HUES48 (cell line): ENCODE data around the gene URB2.
A peak's percentile ranks its signal among the peaks of the same experiment; 100 is the strongest.

Experiments
- H3K27ac ChIP-seq: one replicate; pipeline ENCODE4 v1.7.0; 2013; ENCODE audit warnings: low read depth, low read length, inconsistent platforms
- H3K27me3 ChIP-seq: 2 replicates; pipeline ENCODE4 v1.6.1; 2013; ENCODE audit warnings: mild to moderate bottlenecking, low read length; ENCODE audit not compliant: control insufficient read depth, insufficient read depth
- H3K36me3 ChIP-seq: 2 replicates; pipeline ENCODE4 v1.6.1; 2013; ENCODE audit warnings: low read length; ENCODE audit not compliant: control insufficient read depth, insufficient read depth
- H3K4me1 ChIP-seq: 2 replicates; pipeline ENCODE4 v1.6.1; 2013; ENCODE audit warnings: mild to moderate bottlenecking, low read length; ENCODE audit not compliant: control insufficient read depth, insufficient read depth
- H3K4me3 ChIP-seq: 2 replicates; pipeline ENCODE4 v1.5.1; 2013; ENCODE audit warnings: mild to moderate bottlenecking, low read depth, low read length
- H3K9ac ChIP-seq: 2 replicates; pipeline ENCODE4 v1.6.1; 2013; ENCODE audit warnings: mild to moderate bottlenecking, low read depth, low read length, moderate library complexity
- H3K9me3 ChIP-seq: 2 replicates; pipeline ENCODE4 v1.6.1; 2013; ENCODE audit warnings: low read length; ENCODE audit not compliant: control insufficient read depth, insufficient read depth

Gene URB2

DNA sequence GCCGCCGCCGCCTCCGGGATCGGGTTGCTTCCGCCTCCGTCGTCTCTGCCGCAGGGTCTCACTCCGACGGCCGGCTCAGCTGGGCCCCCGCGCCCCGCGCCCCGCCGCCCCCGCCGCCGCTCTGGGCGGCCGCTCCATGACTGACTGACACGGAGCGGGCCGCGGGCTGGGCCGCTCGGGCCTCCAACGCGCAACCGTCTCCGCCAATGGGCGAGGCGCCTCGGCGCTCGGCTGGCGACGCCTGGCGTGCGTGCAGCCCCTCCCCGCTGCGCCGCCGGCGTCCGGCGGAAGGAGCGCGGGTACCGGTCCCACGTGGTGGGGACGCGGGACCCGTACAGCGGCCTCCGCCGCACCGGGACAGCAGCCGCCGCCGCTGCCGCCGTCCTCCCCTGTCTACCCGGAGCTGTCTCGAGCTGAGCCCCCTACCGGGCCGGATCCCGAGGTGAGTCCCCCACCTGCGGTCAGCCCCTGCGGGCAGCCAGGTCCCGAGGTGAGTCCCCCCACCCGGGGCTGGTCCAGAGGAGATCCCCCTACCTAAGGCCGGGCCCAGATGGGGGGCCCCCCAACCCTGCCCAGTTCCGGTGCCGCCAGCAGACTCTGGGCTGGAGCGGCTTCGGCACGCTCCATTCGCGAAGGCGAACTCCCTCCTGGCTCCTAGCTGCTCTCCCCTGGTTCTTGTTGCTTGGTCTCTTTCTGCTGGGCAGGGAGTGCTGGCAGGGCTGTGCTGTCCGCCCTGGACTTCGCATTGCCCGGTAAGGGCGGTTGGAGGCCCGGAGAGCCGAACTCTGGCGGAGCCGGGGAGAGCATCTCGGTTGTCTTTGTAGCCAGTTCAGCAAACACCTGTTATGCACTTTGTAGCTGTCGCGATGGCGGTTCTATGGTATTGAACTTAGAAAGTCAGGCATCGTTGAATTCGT, at the start of gene URB2, which contains the start of gene TAF5L:
Gene URB2 (plus strand): TSS at position 333 of the 917 bp plus-strand sequence. CDS start 1,387 bp downstream, outside the sequence.
Gene TAF5L (minus strand): TSS at position 208 of the 917 bp plus-strand sequence. CDS start 11,640 bp downstream, outside the sequence.
- Histone ChIP-seq H3K4me1 (peaks cover 14% of the 10 kb centered on the region), H3K4me3 (peak within 1 kb of the TSS; percentile 95), H3K9me3 (no peaks in the 10 kb centered on the region), H3K9ac (peak within 1 kb of the TSS; percentile 86), H3K36me3 (peaks cover 24% of the 10 kb centered on the region), H3K27ac (peak within 1 kb of the TSS; percentile 90), H3K27me3 (no peaks in the 10 kb centered on the region)

DNA sequence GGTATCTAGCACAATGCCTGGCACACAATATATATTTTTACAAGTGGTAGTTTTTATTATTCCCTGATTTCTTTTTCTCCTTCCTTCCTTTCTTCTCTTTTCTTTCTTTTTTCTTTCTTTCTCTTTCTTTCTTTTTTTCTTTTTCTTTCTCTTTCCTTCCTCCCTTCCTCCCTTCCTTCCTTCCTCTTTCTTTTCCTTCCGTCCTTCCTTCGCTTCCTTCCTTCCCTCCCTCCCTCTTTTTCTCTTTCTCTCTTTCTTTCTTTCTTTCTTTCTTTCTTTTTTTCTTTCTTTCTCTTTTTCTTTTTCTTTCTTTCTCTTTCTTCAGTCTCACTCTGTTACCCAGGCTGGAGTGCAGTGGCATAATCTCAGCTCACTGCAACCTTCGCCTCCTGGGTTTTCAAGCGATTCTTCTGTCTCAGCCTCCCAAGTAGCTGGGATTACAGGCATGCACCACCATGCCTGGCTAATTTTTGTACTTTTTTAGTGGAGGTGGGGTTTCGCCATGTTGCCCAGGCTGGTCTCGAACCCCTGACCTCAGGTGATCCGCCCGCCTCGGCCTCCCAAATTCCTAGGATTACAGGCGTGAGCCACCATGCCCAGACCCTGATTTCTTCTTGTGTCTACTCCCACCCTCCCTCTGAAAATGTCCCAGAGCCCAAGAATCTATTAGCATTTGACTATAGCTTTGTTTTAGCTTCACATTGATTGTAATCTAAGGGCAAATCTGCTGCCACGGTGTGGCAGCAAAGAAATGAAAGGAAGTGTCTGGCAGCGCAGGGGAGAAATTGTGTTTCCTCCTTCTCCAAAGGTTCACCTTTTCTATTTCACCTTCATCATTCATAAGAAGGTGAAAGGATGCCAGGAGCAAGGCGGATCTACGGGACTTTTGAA, 47.6 kb upstream of the URB2 start:
- H3K27me3 ChIP-seq: no peaks in the 10 kb centered on the region
- no peak overlapping the region for H3K27ac ChIP-seq
- H3K9ac ChIP-seq: no peak overlapping the region
- H3K9me3 ChIP-seq: no peaks in the 10 kb centered on the region
- H3K4me3 ChIP-seq: no peak overlapping the region
- H3K4me1 ChIP-seq: peaks cover 10% of the 10 kb centered on the region
- no peaks in the 10 kb centered on the region for H3K36me3 ChIP-seq

DNA sequence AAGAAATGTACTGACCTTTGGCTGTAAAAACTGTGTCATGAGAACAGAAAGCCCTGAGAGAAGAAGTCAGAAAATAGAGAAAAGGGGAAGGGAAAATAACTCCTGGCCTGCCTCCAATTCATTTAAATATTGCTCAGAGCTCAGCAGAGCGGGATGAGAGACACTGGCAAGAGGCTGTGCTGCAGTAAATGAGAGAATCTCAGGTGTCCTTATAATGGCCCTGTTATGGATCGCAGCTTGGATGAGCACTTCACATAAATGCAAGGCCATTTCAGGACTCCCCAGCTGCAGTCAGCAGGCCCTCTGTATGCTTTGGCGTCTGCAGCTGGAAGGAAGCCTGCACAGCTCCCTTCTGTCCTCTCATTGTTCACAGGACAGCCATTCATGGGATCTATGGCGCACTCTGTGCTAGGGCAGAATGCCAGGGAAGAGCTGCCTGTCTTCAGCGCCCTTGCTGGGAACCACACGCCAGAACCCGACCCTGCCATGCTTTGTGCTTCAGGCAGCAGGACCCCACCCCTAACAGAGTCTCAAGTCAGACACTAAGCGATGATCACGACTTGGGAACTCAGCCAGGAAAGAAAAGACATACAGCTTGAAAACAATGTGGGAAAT, 46.9 kb upstream of the URB2 start:
- no peaks in the 10 kb centered on the region for H3K9me3 ChIP-seq
- no peaks in the 10 kb centered on the region for H3K27me3 ChIP-seq
- H3K4me3 ChIP-seq: no peak overlapping the region
- H3K36me3 ChIP-seq: no peaks in the 10 kb centered on the region
- H3K4me1 ChIP-seq: peaks cover 10% of the 10 kb centered on the region
- H3K9ac ChIP-seq: no peak overlapping the region
- H3K27ac ChIP-seq: no peak overlapping the region

DNA sequence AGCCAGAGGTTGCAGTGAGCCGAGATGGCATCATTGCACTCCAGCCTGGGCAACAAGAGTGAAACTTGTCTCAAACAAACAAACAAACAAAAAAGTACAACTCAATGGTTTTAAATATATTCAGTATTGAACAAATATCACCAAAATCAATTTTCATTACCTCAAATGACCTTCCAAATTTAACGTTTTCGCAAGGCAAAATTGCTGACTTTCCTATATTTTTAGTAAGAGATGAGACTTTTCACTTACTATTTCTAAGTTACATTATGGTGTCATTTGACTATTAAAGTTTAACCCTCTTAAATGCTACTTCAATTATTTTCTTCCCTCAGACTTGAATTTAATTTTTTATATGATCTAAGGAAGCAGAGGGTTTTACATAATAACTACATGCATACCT, 44.6 kb upstream of the URB2 start:
- Histone ChIP-seq H3K27ac (no peak overlapping the region), H3K4me1 (peaks cover 10% of the 10 kb centered on the region), H3K36me3 (no peaks in the 10 kb centered on the region), H3K9ac (no peak overlapping the region), H3K4me3 (no peak overlapping the region), H3K27me3 (no peaks in the 10 kb centered on the region), H3K9me3 (no peaks in the 10 kb centered on the region)

DNA sequence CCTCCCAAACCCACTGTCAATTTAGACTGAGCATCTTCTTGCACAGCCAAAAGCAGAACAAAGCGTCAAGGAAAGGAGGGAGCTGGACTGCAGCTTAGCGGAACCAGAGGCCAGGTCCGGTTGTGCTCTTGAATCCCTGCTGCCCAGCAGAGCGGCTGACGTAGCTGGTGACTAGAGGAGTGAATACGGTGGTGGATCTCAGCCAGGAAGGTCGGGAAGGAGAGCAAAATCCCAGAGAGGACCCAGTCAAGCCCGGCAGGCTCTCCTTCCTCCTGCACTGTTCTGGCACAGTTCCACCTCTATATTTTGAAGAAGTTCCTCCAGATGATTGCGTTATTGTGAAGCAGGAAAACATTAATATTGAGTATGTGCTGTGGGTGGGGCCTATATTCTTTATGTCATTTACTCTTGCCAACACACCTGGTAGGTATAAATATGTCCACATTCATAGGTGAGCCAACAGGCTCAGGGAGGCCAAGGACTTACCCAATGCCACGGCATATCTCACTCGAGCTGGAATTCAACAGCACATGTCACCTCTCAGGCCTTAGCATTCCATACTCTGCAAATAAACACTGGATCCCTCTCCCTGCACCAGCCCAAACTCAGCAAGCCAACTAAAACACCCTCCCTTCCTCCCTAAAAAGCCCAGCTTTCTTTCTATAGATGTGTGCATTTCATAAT, 43.9 kb upstream of the URB2 start:
- Histone ChIP-seq H3K9me3 (no peaks in the 10 kb centered on the region), H3K9ac (no peak overlapping the region), H3K36me3 (no peaks in the 10 kb centered on the region), H3K4me3 (no peak overlapping the region), H3K27ac (no peak overlapping the region), H3K27me3 (no peaks in the 10 kb centered on the region), H3K4me1 (peaks cover 10% of the 10 kb centered on the region)

DNA sequence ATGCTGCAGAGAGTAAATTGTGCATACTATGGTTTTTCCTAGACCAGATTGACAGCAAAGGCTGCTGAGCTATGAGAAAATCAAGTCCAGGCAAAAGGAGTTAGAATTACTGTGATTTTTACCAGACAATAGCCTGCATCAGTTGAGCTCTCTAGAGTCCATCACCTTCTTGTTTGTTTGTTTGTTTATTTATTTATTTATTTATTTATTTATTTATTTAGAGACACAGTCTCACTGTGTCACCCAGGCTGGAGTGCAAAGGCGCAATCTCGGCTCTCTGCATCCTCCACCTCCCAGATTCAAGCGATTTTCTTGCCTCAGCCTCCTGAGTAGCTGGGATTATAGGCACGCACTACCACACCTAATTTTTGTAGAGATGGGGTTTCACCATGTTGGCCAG, 43.3 kb upstream of the URB2 start:
- H3K27me3 ChIP-seq: no peaks in the 10 kb centered on the region
- no peak overlapping the region for H3K27ac ChIP-seq
- no peaks in the 10 kb centered on the region for H3K9me3 ChIP-seq
- no peak overlapping the region for H3K9ac ChIP-seq
- H3K4me3 ChIP-seq: no peak overlapping the region
- H3K4me1 ChIP-seq: peaks cover 10% of the 10 kb centered on the region
- no peaks in the 10 kb centered on the region for H3K36me3 ChIP-seq

DNA sequence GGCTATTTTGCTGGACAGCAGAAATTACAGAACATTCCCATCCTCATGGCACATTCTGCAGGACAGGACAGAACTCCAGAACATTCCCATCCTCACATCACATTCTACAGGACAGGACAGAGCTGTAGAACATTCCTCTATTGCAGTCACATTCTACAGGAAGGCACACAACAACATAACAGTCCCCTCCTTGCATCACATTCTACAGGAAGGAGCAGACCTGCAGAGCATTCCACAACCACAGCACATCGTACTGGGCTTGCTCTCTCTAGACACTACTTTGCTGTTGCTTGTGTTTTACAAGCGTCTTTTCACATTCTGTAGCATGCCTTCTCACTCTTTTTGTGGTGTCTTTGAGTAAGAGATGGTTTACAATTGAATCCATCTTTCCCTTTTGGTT, 40.7 kb upstream of the URB2 start:
- no peaks in the 10 kb centered on the region for H3K4me1 ChIP-seq
- H3K9me3 ChIP-seq: no peaks in the 10 kb centered on the region
- H3K36me3 ChIP-seq: no peaks in the 10 kb centered on the region
- no peak overlapping the region for H3K27ac ChIP-seq
- no peak overlapping the region for H3K4me3 ChIP-seq
- H3K27me3 ChIP-seq: no peaks in the 10 kb centered on the region
- no peak overlapping the region for H3K9ac ChIP-seq

DNA sequence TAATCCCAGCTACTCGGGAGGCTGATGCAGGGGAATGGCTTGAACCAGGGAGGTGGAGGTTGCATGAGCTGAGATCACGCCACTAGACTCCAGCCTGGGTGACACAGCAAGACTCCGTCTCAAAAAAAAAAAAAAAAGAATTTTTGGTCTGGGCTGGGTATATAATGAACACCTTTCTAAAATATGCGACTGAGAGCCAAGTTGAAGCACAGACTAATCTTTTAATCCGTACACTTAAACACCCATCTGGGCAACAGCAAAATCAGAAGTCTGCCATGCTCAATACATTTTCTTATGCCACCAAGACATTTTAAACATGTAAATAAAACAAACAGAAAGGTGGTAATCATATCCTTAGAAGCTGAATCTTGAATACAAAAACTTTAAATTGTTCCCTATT, 35.9 kb upstream of the URB2 start:
- Histone ChIP-seq H3K4me3 (no peak overlapping the region), H3K27me3 (no peaks in the 10 kb centered on the region), H3K27ac (no peak overlapping the region), H3K36me3 (peaks cover 23% of the 10 kb centered on the region), H3K4me1 (no peaks in the 10 kb centered on the region), H3K9me3 (no peaks in the 10 kb centered on the region), H3K9ac (no peak overlapping the region)

DNA sequence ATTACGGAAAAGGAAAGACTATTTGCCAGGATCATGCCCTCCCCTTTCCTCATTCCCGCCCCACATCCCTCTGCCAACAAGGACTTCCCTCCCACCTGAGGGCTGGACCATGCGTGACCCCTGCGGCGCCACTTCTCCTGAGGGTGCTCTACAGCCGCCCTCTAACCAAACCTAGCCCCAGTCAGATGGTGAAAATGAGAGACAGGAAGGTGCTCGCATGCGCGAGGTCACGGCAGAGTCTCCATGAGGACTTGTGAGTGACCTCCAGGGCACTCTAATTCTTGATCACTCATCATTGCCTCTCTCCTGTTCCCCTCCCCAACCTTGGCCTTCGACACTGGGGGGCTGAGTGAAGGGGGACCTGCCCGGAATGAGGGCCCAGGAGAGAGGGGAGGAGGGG, 32.2 kb upstream of the URB2 start:
- Histone ChIP-seq H3K9me3 (no peaks in the 10 kb centered on the region), H3K27me3 (no peaks in the 10 kb centered on the region), H3K9ac (no peak overlapping the region), H3K4me3 (no peak overlapping the region), H3K36me3 (peaks cover 23% of the 10 kb centered on the region), H3K4me1 (no peaks in the 10 kb centered on the region), H3K27ac (no peak overlapping the region)

DNA sequence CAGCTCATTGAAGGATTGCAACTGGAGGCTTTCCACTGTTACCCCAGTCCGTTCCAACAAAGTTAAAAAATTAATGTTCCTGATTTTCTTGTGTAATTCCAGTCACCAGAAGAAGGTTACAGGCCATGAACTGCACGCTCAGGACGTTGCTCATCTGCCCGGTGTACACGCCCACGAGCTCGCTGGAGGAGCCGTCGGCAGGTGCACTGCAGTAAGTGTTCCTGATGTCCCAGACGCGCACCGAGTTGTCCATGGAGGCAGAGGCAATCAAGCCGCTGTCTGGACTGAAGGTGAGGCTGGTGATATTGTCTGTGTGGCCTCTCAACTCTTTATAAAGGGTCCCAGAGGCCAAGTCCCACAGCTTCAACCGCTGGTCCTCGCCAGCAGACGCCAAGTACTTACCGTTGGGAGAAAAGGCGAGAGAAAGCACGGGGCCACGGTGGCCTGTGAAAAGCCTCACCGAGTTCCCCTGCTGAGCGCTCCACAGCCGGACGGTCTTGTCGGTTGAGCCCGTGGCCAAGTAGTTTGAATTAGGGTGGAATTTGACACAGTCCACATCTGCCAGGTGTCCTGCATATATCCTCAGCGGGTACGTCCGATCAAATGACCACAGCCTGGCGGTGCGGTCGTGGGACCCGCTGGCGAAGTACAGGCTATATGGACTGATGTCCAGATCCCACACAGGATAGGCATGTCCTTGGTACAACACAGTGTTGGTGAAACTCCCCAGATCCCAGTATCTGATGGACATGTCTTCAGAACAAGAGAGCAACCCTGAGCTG, 31.6 kb upstream of the URB2 start:
- no peaks in the 10 kb centered on the region for H3K9me3 ChIP-seq
- H3K9ac ChIP-seq: no peak overlapping the region
- peaks cover 27% of the 10 kb centered on the region for H3K36me3 ChIP-seq
- no peaks in the 10 kb centered on the region for H3K4me1 ChIP-seq
- H3K27me3 ChIP-seq: no peaks in the 10 kb centered on the region
- H3K4me3 ChIP-seq: no peak overlapping the region
- H3K27ac ChIP-seq: no peak overlapping the region
